Omental fat pad (tissue), 4 donors: ENCODE results near the gene SLC39A7. TPM values are rescaled to one million over a fixed set of nuclear protein-coding genes. Genes with fewer than 3 reads are reported as not detected.
A peak's percentile ranks its signal among the peaks of the same experiment; 100 is the strongest.

Source experiments
- ATAC-seq: fragments of 150-250 bp; one replicate; pipeline ENCODE4 v1.9.1; 2016; ENCODE audit warnings: mild to moderate bottlenecking, moderate library complexity; ENCODE audit not compliant: low FRiP score
- DNase-seq: peaks from one replicate; pipeline ENCODE4 v3.0.0-alpha.2; 2019; ENCODE audit warnings: low spot score
- total RNA-seq, 4 donors: library from RNA; depleted of rRNA; stranded (reverse); fragments of >200 nt; gene quantifications; one replicate each; pipeline ENCODE4 v1.1.0, GENCODE V29; 2016
- TF ChIP-seq, protein P1 (sequence below), 3 donors: fragments of 450-650 bp; IDR thresholded peaks; one replicate each; pipeline ENCODE4 v1.5.1; 2016 to 2017; ENCODE audit warnings: antibody characterized with exemption in 3 of 3, mild to moderate bottlenecking in 3 of 3, moderate library complexity in 2 of 3

SLC39A7 gene
- total RNA-seq, 4 donors from 2014 or later: 57.5 to 82.8 (median 70.1) TPM

GRCh38 chr6:33190504-33191107, 10.1 kb upstream of the SLC39A7 start:
- TF ChIP-seq, protein P1, sequence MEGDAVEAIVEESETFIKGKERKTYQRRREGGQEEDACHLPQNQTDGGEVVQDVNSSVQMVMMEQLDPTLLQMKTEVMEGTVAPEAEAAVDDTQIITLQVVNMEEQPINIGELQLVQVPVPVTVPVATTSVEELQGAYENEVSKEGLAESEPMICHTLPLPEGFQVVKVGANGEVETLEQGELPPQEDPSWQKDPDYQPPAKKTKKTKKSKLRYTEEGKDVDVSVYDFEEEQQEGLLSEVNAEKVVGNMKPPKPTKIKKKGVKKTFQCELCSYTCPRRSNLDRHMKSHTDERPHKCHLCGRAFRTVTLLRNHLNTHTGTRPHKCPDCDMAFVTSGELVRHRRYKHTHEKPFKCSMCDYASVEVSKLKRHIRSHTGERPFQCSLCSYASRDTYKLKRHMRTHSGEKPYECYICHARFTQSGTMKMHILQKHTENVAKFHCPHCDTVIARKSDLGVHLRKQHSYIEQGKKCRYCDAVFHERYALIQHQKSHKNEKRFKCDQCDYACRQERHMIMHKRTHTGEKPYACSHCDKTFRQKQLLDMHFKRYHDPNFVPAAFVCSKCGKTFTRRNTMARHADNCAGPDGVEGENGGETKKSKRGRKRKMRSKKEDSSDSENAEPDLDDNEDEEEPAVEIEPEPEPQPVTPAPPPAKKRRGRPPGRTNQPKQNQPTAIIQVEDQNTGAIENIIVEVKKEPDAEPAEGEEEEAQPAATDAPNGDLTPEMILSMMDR (IDR thresholded peaks at IDR 0.05): no peak
- DNase-seq (no peak), ATAC-seq (no peak)

GRCh38 chr6:33191383-33192104, 9.1 kb upstream of the SLC39A7 start:
- DNase-seq (no peak), ATAC-seq (no peak)
- TF ChIP-seq, protein P1 (IDR thresholded peaks at IDR 0.05): no peak

DNA sequence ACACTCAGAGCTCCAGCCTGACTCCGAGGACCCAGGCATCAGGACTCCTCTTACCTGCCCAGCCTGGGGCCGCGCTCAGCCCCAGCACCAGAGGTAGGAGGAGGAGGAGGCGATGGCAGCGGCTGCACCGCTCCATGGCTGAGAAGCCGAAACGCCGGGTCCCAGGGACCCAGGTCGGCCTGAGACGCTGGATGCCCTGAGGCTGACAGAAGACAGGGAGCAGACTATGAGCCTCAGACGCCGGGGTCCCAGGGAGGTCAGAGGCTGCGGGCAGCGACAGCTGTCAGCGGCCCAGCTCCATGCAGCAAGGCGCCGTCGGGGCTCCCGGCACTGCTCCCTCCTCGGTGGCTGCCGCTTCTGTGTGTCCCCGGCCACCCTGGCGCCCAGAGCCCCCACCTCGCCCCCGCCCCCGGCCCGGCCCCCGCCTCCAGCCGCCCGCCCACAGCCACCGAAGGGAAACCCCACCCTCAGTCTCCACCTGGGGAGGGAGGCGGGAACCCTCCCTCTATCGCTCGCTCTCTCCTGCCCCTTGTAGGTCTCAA, 8.5 kb upstream of the SLC39A7 start, which contains the start of gene COL11A2:
Gene COL11A2, minus strand, starts transcription at position 363 of the 542 bp plus-strand sequence. Its CDS starts 227 bp downstream, at position 136.
- TF ChIP-seq, protein P1 (IDR thresholded peaks at IDR 0.05): no peak
- DNase-seq (no peak), ATAC-seq (no peak)

GRCh38 chr6:33192671-33193602, 7.7 kb upstream of the SLC39A7 start:
- DNase-seq (no peak), ATAC-seq (peak; percentile 33)
- TF ChIP-seq, protein P1 (IDR thresholded peaks at IDR 0.05): no peak

GRCh38 chr6:33193619-33194018, 7.0 kb upstream of the SLC39A7 start:
- TF ChIP-seq, protein P1 (IDR thresholded peaks at IDR 0.05): no peak
- DNase-seq (no peak), ATAC-seq (no peak)

- TF ChIP-seq, protein P1 (IDR thresholded peaks at IDR 0.05): no peak
- ATAC-seq (no peak), DNase-seq (no peak)
Observed at GRCh38 chr6:33194431-33194979, 6.2 kb upstream of the SLC39A7 start.
